Adipocyte (in vitro differentiated cells): Measurements from ENCODE around the gene MRAS.

Source experiments
- DNase-seq: peaks from one replicate; pipeline ENCODE4 v3.0.0-alpha.2; 2015; ENCODE audit warnings: low read depth
- H3K27me3 ChIP-seq: replicated peaks from 2 replicates; pipeline ENCODE4 v1.7.0; 2013; ENCODE audit warnings: mild to moderate bottlenecking, low read length, moderate library complexity; ENCODE audit not compliant: control insufficient read depth, insufficient read depth
- H3K36me3 ChIP-seq: 2 replicates; pipeline ENCODE4 v1.7.0; 2013; ENCODE audit warnings: low read length, mild to moderate bottlenecking, moderate library complexity; ENCODE audit not compliant: control insufficient read depth, insufficient read depth, severe bottlenecking
- H3K4me1 ChIP-seq: 2 replicates; pipeline ENCODE4 v1.7.0; 2013; ENCODE audit warnings: mild to moderate bottlenecking, low read length, moderate library complexity; ENCODE audit not compliant: control insufficient read depth, insufficient read depth
- H3K4me3 ChIP-seq: 2 replicates; pipeline ENCODE4 v1.7.0; 2013; ENCODE audit warnings: mild to moderate bottlenecking, low read length, moderate library complexity
- H3K9ac ChIP-seq: 2 replicates; pipeline ENCODE4 v1.7.0; 2013; ENCODE audit warnings: mild to moderate bottlenecking, low read length, moderate library complexity
- H3K9me3 ChIP-seq: 2 replicates; pipeline ENCODE4 v1.7.0; 2013; ENCODE audit warnings: mild to moderate bottlenecking, low read length, moderate library complexity; ENCODE audit not compliant: control insufficient read depth

MRAS gene

DNA sequence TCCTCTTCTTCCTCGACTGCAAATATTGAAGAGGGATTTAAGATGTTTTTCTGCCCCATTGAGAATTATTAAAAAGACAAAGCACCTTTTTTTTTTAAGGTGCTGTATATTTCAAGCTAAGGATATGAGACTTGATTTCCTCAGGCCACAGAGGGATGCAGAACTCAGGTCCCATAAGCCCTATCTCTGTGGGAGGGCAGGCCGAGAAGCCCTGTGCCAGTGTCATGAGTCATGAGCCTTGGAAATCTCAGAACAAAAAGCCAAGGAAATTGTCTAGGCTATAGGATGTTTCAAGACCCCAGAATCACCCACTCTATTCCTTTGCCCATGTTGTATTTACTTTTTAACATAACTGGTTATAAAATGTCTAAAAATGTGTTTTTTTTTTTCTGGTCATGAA lies 93.4 kb downstream of the MRAS start:
- no peaks in the 10 kb centered on the region for H3K9me3 ChIP-seq
- no peaks in the 10 kb centered on the region for H3K36me3 ChIP-seq
- peak; percentile 46 for DNase-seq
- H3K9ac ChIP-seq = no peak overlapping the region
- peaks cover 34% of the 10 kb centered on the region for H3K4me1 ChIP-seq
- no peak overlapping the region for H3K4me3 ChIP-seq
- no peaks in the 10 kb centered on the region for H3K27me3 ChIP-seq

DNA sequence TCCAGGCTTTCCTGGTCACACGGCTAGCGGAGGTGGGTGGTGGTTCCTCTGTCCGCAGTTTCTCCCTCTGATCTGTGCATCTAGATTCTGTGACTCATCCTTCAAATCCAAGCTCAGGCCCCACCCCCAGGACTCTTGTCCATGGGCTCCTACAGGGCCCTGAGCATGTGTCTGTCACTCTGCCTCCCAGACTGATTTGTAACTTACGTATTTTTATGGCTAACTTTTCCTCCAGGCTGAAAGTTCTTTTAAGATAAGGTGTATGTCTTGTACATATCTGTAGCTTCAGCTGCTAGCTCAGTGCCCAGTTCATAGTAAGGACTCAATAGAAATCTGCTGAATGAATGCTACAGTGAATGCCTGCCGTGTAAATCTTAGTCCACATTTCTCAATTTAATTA lies 94.1 kb downstream of the MRAS start:
- H3K9me3 ChIP-seq = no peaks in the 10 kb centered on the region
- H3K27me3 ChIP-seq = no peaks in the 10 kb centered on the region
- no peaks in the 10 kb centered on the region for H3K36me3 ChIP-seq
- DNase-seq = peak; percentile 32
- H3K9ac ChIP-seq = no peak overlapping the region
- peaks cover 34% of the 10 kb centered on the region for H3K4me1 ChIP-seq
- H3K4me3 ChIP-seq = no peak overlapping the region

DNA sequence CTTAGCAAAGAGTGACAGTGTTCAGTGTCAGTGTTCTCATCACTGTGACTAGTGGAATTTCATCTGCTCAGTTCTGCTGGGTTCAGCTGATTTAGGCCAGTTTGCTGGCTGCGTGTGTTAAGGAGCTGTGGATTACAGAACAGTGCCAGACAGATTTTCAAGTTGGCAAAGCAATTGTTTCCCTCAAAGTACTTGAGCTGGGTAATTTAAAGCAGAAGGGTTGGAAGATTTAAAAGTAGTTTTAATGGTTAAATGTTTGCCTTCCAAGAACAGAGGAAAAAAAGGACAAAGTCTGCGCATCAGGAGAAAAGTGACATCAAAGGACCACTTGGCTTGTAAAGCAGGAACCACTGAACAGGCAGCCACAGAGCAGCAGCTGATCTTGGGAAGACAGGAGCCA lies 94.7 kb downstream of the MRAS start:
- Histone ChIP-seq H3K4me1 (peaks cover 34% of the 10 kb centered on the region), H3K27me3 (no peaks in the 10 kb centered on the region), H3K4me3 (no peak overlapping the region), H3K36me3 (no peaks in the 10 kb centered on the region), H3K9me3 (no peaks in the 10 kb centered on the region), H3K9ac (no peak overlapping the region)
- DNase-seq = no peak

DNA sequence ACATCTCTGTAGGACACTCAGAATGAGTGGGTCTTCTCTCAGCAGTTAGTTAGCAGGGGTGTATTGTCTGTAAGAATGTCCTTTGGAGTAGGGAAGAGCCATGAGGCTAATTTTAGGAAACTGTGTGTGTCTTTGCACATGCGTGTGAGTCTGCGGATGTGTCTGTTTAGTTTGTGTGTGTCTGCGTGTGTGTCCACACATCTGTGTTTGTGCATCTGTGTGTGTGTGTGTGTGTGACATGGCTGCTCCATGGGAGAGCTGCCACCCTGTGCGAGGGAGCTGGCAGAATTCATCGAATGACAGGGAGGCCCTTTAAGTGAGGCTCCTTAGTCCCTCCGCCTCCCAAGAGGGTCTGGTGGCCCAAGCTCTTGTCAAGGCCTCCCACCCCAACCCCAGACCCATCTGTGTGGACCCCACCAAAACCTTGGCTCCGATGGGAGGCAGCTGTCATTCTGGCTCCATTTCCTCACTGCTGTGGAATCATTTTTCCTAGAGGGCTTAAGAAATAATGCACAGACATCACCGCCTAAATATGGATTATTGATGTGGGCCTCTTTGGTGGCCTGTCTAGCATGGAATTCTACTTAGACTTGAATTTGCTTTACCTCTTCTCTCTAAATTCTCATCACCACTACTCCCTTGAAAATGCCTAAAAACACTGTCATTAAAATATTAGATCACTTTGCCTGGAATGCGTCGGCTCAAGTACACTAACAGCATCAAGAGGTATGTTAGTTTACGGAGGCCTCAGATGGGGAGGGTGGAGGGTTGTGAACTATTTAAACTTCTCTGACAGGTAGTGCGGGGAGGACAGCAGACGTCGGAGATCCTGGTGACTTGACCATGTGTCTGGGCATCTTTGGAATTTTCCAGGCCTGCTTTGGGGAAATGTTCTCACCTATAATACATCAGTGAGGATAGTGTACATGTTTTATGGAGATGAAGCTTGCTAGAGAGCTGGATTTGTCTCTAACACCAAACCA lies 95.4 kb downstream of the MRAS start:
- H3K9ac ChIP-seq = no peak overlapping the region
- no peak for DNase-seq

DNA sequence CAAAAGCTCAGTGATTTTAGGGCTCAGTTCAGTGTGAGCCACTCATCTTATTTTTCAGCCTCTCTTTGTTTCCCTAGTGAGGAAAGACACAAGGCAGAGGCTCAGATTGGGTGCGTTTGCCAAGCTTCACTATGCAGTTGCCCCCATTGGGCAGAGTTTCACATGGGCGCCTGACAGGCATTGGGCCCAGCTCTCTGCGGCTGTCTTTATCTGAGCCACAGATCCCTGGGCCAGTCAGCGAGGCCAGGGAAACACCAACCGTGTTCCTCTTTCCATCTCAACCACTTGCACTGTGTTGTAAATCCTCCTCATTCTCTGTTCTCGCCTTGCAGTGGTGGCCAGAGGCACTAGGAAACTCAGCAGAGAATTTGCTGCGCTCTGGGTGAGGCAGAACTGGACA lies 96.9 kb downstream of the MRAS start:
- no peak overlapping the region for H3K9ac ChIP-seq
- no peaks in the 10 kb centered on the region for H3K9me3 ChIP-seq
- H3K4me1 ChIP-seq = peaks cover 32% of the 10 kb centered on the region
- no peaks in the 10 kb centered on the region for H3K27me3 ChIP-seq
- DNase-seq = no peak
- no peak overlapping the region for H3K4me3 ChIP-seq
- H3K36me3 ChIP-seq = no peaks in the 10 kb centered on the region

More for the DNA sequence above, 95.4 kb downstream of the MRAS start:
- no peaks in the 10 kb centered on the region for H3K27me3 ChIP-seq
- no peaks in the 10 kb centered on the region for H3K9me3 ChIP-seq
- H3K4me1 ChIP-seq = peaks cover 34% of the 10 kb centered on the region
- H3K36me3 ChIP-seq = no peaks in the 10 kb centered on the region
- no peak overlapping the region for H3K4me3 ChIP-seq

DNA sequence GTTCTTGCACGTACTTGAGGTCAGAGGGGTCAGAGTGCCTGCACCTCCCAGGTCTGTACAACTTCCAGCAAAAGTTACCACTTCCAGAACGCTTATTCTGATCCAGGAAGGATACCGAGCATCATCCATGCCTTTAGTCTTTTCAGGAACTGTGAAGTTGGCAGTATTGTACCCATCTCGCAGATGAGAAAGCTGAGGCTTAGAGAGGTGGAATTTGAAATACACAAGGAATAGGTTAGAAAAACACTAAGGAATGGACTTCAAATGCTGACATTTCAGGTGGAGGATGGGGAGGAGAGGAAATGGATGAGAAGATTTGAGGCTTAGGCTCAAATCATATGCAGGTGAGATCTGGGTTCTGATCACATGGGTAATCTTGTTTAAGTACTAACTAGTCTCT lies 97.3 kb downstream of the MRAS start:
- Histone ChIP-seq H3K27me3 (no peaks in the 10 kb centered on the region), H3K9me3 (no peaks in the 10 kb centered on the region)

DNA sequence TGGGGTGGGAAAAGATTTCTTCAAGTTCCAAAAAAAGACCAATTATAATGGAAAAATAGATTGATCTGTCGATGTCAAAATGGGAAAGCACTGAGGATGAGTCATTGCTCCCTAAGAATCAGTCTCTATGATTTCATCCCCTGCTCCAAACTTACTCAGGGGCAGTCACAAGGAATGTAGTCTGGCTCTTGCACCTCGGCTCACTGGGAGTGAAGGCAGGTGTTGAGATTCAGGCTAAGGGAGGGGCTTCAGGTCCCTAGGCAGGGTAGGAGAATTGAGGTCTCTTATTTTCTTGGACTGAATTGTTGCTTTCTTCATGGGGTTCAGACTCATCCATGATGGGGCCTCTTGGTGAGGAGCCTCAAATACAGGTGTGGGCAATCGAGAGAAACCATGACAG lies 100.3 kb downstream of the MRAS start:
- Histone ChIP-seq H3K36me3 (no peaks in the 10 kb centered on the region), H3K4me1 (no peaks in the 10 kb centered on the region), H3K9ac (no peak overlapping the region), H3K4me3 (no peak overlapping the region), H3K27me3 (no peaks in the 10 kb centered on the region), H3K9me3 (no peaks in the 10 kb centered on the region)
- no peak for DNase-seq

More for the DNA sequence above, 97.3 kb downstream of the MRAS start:
- H3K9ac ChIP-seq = no peak overlapping the region
- H3K4me3 ChIP-seq = no peak overlapping the region
- DNase-seq = no peak
- H3K36me3 ChIP-seq = no peaks in the 10 kb centered on the region
- peaks cover 28% of the 10 kb centered on the region for H3K4me1 ChIP-seq

DNA sequence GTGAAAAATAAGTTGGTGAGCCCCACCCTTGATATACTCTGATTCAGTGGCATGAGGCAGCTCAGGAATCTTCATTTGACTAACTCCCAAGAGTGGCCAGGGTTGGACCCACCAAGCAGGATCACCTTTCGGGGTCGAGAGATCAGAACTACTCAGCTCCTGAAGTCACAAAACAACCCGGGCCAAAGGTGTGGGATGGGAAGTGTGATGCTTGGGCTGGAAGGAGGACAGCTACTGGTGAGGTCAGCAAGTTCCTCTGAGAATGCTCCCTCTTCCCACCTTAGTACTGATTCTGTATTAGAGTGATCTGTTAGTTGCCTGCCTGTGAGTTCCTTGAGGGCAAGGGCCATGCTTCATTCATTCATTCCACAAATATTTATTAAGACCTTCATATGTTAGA lies 101.1 kb downstream of the MRAS start:
- Histone ChIP-seq H3K36me3 (no peaks in the 10 kb centered on the region), H3K9ac (no peak overlapping the region), H3K9me3 (no peaks in the 10 kb centered on the region), H3K27me3 (no peaks in the 10 kb centered on the region), H3K4me3 (no peak overlapping the region), H3K4me1 (peaks cover 2% of the 10 kb centered on the region)
- no peak for DNase-seq

DNA sequence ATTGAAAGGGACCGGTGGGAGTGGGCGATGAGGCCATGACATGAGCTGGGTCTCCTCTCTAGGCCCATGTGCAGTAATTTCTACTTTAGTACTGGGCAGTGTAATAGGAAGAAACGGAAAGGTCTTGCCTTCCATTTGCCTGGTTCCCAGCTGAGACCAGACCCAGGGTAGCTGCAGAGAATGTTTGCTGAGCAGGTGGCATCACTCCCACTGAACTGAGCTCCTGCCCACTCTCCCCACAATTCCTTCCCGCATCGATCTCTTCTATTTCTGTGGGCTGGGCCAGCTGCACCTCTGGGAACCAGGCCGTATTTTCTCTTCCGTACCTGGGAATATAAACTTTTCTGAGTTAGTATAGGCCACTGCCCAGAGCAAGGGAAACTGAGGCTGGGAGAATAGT lies 101.8 kb downstream of the MRAS start:
- Histone ChIP-seq H3K9me3 (no peaks in the 10 kb centered on the region), H3K4me3 (no peak overlapping the region), H3K9ac (no peak overlapping the region), H3K36me3 (no peaks in the 10 kb centered on the region), H3K27me3 (no peaks in the 10 kb centered on the region), H3K4me1 (peaks cover 7% of the 10 kb centered on the region)
- DNase-seq = no peak

DNA sequence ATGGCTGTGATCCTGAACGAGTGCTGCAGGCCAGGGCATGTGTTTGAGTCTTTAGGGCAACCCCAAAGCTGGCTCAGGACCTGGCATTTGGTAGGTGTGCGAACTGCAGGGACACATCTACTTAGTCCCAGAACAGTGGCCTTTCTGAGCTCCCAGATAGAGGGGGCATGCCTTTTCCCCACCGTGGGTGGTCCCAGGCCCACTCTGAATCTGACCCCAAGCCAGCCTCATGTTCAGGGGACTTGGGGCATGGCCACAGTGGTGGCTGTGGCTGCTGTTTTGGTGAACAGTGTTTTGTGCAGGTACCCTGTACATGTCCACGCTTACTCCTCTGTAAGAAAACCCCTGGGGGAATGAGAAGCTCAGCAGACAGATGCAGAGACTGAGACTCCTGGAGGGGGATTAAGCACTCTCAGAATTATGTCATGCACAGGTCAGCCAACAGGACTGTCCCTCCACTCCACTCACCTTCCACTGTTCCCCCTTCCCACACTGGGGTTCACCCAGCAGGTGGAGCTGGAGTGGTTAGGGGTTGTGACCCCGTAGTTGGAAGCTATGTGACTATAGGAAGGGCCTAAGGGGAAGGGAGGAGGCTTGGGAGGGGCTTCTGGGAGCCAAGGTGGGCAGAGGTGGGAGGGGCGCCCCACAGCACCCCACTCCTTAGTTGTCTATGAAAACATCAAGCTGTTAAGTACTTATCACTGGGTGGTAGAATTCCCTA lies 102.5 kb downstream of the MRAS start:
- Histone ChIP-seq H3K4me3 (no peak overlapping the region), H3K36me3 (no peaks in the 10 kb centered on the region), H3K27me3 (no peaks in the 10 kb centered on the region), H3K4me1 (peaks cover 7% of the 10 kb centered on the region), H3K9me3 (no peaks in the 10 kb centered on the region), H3K9ac (no peak overlapping the region)
- DNase-seq = no peak

DNA sequence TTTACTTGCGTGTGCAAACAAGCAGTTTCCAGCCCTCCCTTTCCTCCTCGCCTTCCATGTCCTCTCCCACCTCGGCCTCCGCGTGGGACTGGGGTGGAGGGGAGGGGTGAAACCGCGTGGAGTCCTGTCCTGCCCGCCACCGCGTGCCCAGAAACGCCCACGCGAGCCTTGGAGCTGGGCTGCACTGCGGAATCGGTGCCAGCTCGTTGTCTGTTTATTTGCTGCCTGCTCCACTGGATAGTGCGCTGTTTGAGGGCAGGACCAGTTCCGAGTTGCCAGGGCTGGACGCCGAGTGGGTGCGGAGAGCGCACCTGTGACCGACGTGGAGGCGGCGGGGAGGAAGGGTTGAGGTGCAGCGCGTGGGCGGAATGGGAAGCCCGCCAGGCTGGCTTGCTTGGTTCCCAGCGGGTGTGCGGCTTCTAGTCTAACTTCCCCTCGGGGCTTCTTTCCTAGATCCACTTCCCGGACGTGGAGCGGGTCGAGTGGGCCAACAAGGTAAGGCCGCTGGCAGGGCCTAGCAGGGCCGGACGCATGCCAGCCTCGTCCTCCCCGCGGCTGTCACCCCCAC lies 103.3 kb downstream of the MRAS start:
- Histone ChIP-seq H3K4me1 (peaks cover 7% of the 10 kb centered on the region), H3K9ac (no peak overlapping the region), H3K4me3 (no peak overlapping the region), H3K9me3 (no peaks in the 10 kb centered on the region), H3K27me3 (no peaks in the 10 kb centered on the region), H3K36me3 (no peaks in the 10 kb centered on the region)
- DNase-seq = no peak
